Hepatocyte (in vitro differentiated cells): Measurements from ENCODE around the gene KRTAP1-1. TPM values are rescaled to one million over a fixed set of nuclear protein-coding genes. Genes with fewer than 3 reads are reported as not detected.

Experiments used
- DNase-seq: peaks from one replicate; pipeline ENCODE4 v3.0.0-alpha.2; 2016; ENCODE audit warnings: low spot score
- H2AFZ ChIP-seq: fragments of 200-600 bp; sonication (generic); 2 replicates; pipeline ENCODE4 v1.6.0; 2016; ENCODE audit warnings: antibody characterized with exemption, mild to moderate bottlenecking
- H3K27ac ChIP-seq: fragments of 200-600 bp; sonication (generic); 2 replicates; pipeline ENCODE4 v1.5.1; 2016; ENCODE audit warnings: mild to moderate bottlenecking
- H3K27me3 ChIP-seq: fragments of 200-600 bp; sonication (generic); 2 replicates; pipeline ENCODE4 v1.6.1; 2016
- H3K36me3 ChIP-seq: fragments of 200-600 bp; sonication (generic); replicated peaks from 2 replicates; pipeline ENCODE4 v1.5.1; 2016; ENCODE audit warnings: low read depth; ENCODE audit not compliant: insufficient read depth
- H3K4me1 ChIP-seq: fragments of 200-600 bp; sonication (generic); 2 replicates; pipeline ENCODE4 v1.5.1; 2016; ENCODE audit warnings: mild to moderate bottlenecking, moderate library complexity; ENCODE audit not compliant: insufficient read depth
- H3K4me2 ChIP-seq: fragments of 200-600 bp; sonication (generic); 2 replicates; pipeline ENCODE4 v1.6.0; 2016
- H3K4me3 ChIP-seq: fragments of 200-600 bp; sonication (generic); 2 replicates; pipeline ENCODE4 v1.5.1; 2016; ENCODE audit warnings: mild to moderate bottlenecking
- H3K79me2 ChIP-seq: fragments of 200-600 bp; sonication (generic); 2 replicates; pipeline ENCODE4 v1.6.0; 2017; ENCODE audit warnings: mild to moderate bottlenecking
- H3K9me2 ChIP-seq: fragments of 200-600 bp; sonication (generic); replicated peaks from 2 replicates; pipeline ENCODE4 v1.6.0; 2017; ENCODE audit warnings: mild to moderate bottlenecking; ENCODE audit not compliant: insufficient read depth
- H3K9me3 ChIP-seq: fragments of 200-600 bp; sonication (generic); 2 replicates; pipeline ENCODE4 v1.5.1; 2016; ENCODE audit warnings: low read depth, mild to moderate bottlenecking
- H4K20me1 ChIP-seq: fragments of 200-600 bp; sonication (generic); 2 replicates; pipeline ENCODE4 v1.6.0; 2016; ENCODE audit warnings: mild to moderate bottlenecking; ENCODE audit not compliant: insufficient read depth, poor library complexity, severe bottlenecking
- CTCF ChIP-seq: fragments of 200-600 bp; sonication (generic); IDR thresholded peaks from 2 replicates; pipeline ENCODE4 v1.5.1; 2016; ENCODE audit warnings: antibody characterized with exemption, mild to moderate bottlenecking; ENCODE audit not compliant: poor library complexity
- EZH2 ChIP-seq: fragments of 200-600 bp; sonication (generic); IDR thresholded peaks from 2 replicates; pipeline ENCODE4 v1.6.1; 2016; ENCODE audit warnings: antibody characterized with exemption, mild to moderate bottlenecking, borderline replicate concordance
- EZH2phosphoT487 ChIP-seq: fragments of 200-600 bp; sonication (generic); IDR thresholded peaks from one replicate; pipeline ENCODE4 v1.6.1; 2018; ENCODE audit warnings: antibody characterized with exemption, mild to moderate bottlenecking, low read depth, moderate library complexity; ENCODE audit not compliant: unreplicated experiment, severe bottlenecking
- WGBS: methylation state at CpG from one replicate; pipeline ENCODE4 v1.1.6; 2016; ENCODE audit warnings: low lambda C conversion rate; ENCODE audit errors: missing lambda C conversion rate; 5-methylcytosine and 5-hydroxymethylcytosine counted together
- polyA plus RNA-seq: library from polyadenylated mRNA; unstranded; fragments of >200 nt; fragmentation: Nextera tagmentation; extraction: Ambion mirVana; gene quantifications from 2 replicates; pipeline ENCODE4 v1.2.1, GENCODE V29; 2016
- total RNA-seq: library from RNA; depleted of rRNA; stranded (reverse); fragments of >200 nt; gene quantifications from 2 replicates; pipeline ENCODE4 v1.2.3, GENCODE V29; 2014

Gene KRTAP1-1
- total and polyA plus RNA-seq, 2 experiments from 2014 or later = not detected

GRCh38 chr17:41019415-41019814 lies 21.8 kb downstream of the KRTAP1-1 start:
- no peaks in the 10 kb centered on the region for H3K27me3 ChIP-seq
- H3K9me3 ChIP-seq = no peaks in the 10 kb centered on the region
- TF ChIP-seq CTCF (no peak), EZH2 (no peak), EZH2phosphoT487 (no peak)
- H3K4me1 ChIP-seq = no peaks in the 10 kb centered on the region
- H2AFZ ChIP-seq = no peak overlapping the region
- H3K27ac ChIP-seq = no peak overlapping the region
- WGBS = 92% methylated on average over 3 of the region's 3 CpGs
- no peaks in the 10 kb centered on the region for H3K79me2 ChIP-seq
- H3K4me3 ChIP-seq = no peak overlapping the region
- H3K36me3 ChIP-seq = no peaks in the 10 kb centered on the region
- H3K4me2 ChIP-seq = no peak overlapping the region
- H3K9me2 ChIP-seq = no peaks in the 10 kb centered on the region
- no peak for DNase-seq
- no peaks in the 10 kb centered on the region for H4K20me1 ChIP-seq

- H3K4me2 ChIP-seq = no peak overlapping the region
- TF ChIP-seq EZH2phosphoT487 = no peak
- TF ChIP-seq CTCF = no peak
- TF ChIP-seq EZH2 = no peak
- no peak overlapping the region for H3K4me3 ChIP-seq
- no peaks in the 10 kb centered on the region for H3K9me3 ChIP-seq
- H4K20me1 ChIP-seq = no peaks in the 10 kb centered on the region
- no peak overlapping the region for H3K27ac ChIP-seq
- no peaks in the 10 kb centered on the region for H3K27me3 ChIP-seq
- no peaks in the 10 kb centered on the region for H3K4me1 ChIP-seq
- H3K79me2 ChIP-seq = no peaks in the 10 kb centered on the region
- DNase-seq = no peak
- H2AFZ ChIP-seq = no peak overlapping the region
- H3K36me3 ChIP-seq = no peaks in the 10 kb centered on the region
- no peaks in the 10 kb centered on the region for H3K9me2 ChIP-seq
- 93% methylated on average over 3 of the region's 3 CpGs for WGBS
These were observed 22.7 kb downstream of the KRTAP1-1 start for GRCh38 chr17:41018541-41018940.

- Histone ChIP-seq H3K79me2 (no peaks in the 10 kb centered on the region), H3K4me2 (no peak overlapping the region), H3K36me3 (no peaks in the 10 kb centered on the region), H3K4me3 (no peak overlapping the region), H3K27me3 (no peaks in the 10 kb centered on the region), H4K20me1 (no peaks in the 10 kb centered on the region), H3K27ac (no peak overlapping the region), H3K9me3 (no peaks in the 10 kb centered on the region), H3K9me2 (no peaks in the 10 kb centered on the region), H2AFZ (no peak overlapping the region), H3K4me1 (no peaks in the 10 kb centered on the region)
- no peak for DNase-seq
- TF ChIP-seq EZH2phosphoT487 = no peak
- no peak for TF ChIP-seq EZH2
- TF ChIP-seq CTCF = no peak
- 84% methylated on average over 13 of the region's 13 CpGs for WGBS
These were observed 24.6 kb downstream of the KRTAP1-1 start for GRCh38 chr17:41016578-41017215.

- H3K27me3 ChIP-seq = no peaks in the 10 kb centered on the region
- H3K9me3 ChIP-seq = no peaks in the 10 kb centered on the region
These were observed 25.8 kb downstream of the KRTAP1-1 start for GRCh38 chr17:41015454-41015853.

More at GRCh38 chr17:41015454-41015853, 25.8 kb downstream of the KRTAP1-1 start:
- Histone ChIP-seq H3K27ac (no peak overlapping the region), H3K4me3 (no peak overlapping the region), H3K79me2 (no peaks in the 10 kb centered on the region), H3K4me1 (no peaks in the 10 kb centered on the region), H3K36me3 (no peaks in the 10 kb centered on the region), H2AFZ (no peak overlapping the region), H4K20me1 (no peaks in the 10 kb centered on the region), H3K9me2 (no peaks in the 10 kb centered on the region), H3K4me2 (no peak overlapping the region)
- DNase-seq = no peak
- TF ChIP-seq EZH2 (no peak), CTCF (no peak), EZH2phosphoT487 (no peak)
- 80% methylated on average over 7 of the region's 7 CpGs for WGBS
